NCI-H1105 (cell line): ENCODE data around the gene LFNG.

Experiments used
- DNase-seq: peaks from one replicate; lab custom pipeline; 2025; lab: John Stamatoyannopoulos, UW

Gene LFNG

GRCh38 chr7:2517678-2518507, 1.7 kb upstream of the LFNG start:
- no peak for DNase-seq

GRCh38 chr7:2518737-2519118, 846 bp upstream of the LFNG start:
- DNase-seq, result no peak

- no peak for DNase-seq
Observed at GRCh38 chr7:2520131-2520760, 672 bp downstream of the LFNG start.

GRCh38 chr7:2520761-2521290, 1.3 kb downstream of the LFNG start:
- DNase-seq, result no peak

- DNase-seq, result no peak
Observed at GRCh38 chr7:2521341-2521745, 1.8 kb downstream of the LFNG start.

- no peak for DNase-seq
Observed at GRCh38 chr7:2521952-2522591, 2.5 kb downstream of the LFNG start.

- no peak for DNase-seq
Observed at GRCh38 chr7:2522780-2523433, 3.3 kb downstream of the LFNG start.

GRCh38 chr7:2523461-2523936, 3.9 kb downstream of the LFNG start:
- DNase-seq, result peak; percentile 91

- peak; percentile 98 for DNase-seq
Observed at GRCh38 chr7:2523941-2524807, 4.6 kb downstream of the LFNG start.

GRCh38 chr7:2524808-2525657, 5.5 kb downstream of the LFNG start:
- no peak for DNase-seq

GRCh38 chr7:2525658-2526630, 6.4 kb downstream of the LFNG start:
- DNase-seq, result peak; percentile 26

- DNase-seq, result no peak
Observed at GRCh38 chr7:2526659-2527504, 7.3 kb downstream of the LFNG start.

- DNase-seq, result no peak
Observed at GRCh38 chr7:2527505-2528467, 8.2 kb downstream of the LFNG start.

- no peak for DNase-seq
Observed at GRCh38 chr7:2528481-2529095, 9.0 kb downstream of the LFNG start.

- no peak for DNase-seq
Observed at GRCh38 chr7:2529161-2530070, 9.8 kb downstream of the LFNG start.
